K562 (cell line): ENCODE data around the gene TIAM1. TPM values are rescaled to one million over a fixed set of nuclear protein-coding genes. Genes with fewer than 3 reads are reported as not detected.

Source experiments
- ATAC-seq: fragments of 200-7000 bp; cut with Tn5 transposase; 3 replicates; pipeline ENCODE4 v1.9.1; 2020; ENCODE audit warnings: moderate library complexity
- BruUV-seq: library from RNA; stranded (reverse); fragments of 400-500 nt; replicated peaks from 2 replicates; lab custom pipeline; 2021; lab: Mats Ljungman, UMichigan
- CTCF ChIA-PET: fragments of 300-600 bp; formaldehyde crosslinking; extraction: SDS; loops from one replicate; lab custom pipeline; 2021; ENCODE audit warnings: low intra/inter-chr PET ratio; lab: Yijun Ruan, JAX
- POLR2A ChIA-PET: fragments of 300-600, 350-650 bp; sonication (Branson Sonifier 250); formaldehyde crosslinking; extraction: SDS; loops from one replicate; lab custom pipeline; 2021; ENCODE audit warnings: antibody characterized with exemption, inconsistent platforms; lab: Yijun Ruan, JAX
- DNase-seq, 4 experiments: peaks; one replicate each; pipeline versions ENCODE4 v3.0.0 to v3.0.0-alpha.2; 2011 to 2018; ENCODE audit warnings: low spot score in 3 of 4, mixed read lengths in 3 of 4; ENCODE audit errors: extremely low read depth in 1 of 4
- FAIRE-seq: peaks from 2 replicates; lab custom pipeline; 2011; peaks lifted over from hg19 to GRCh38; lab: Jason Lieb, UNC
- H2AFZ ChIP-seq: 2 replicates; pipeline ENCODE4 v1.6.0; 2011; ENCODE audit warnings: low read depth, low read length, control low read depth, inconsistent platforms
- H3K27ac ChIP-seq: fragments of 200-600 bp; 3 replicates; pipeline ENCODE4 v1.8.0; 2011; ENCODE audit warnings: low read depth, mild to moderate bottlenecking, control low read depth, inconsistent platforms, low read length, moderate library complexity, mixed read lengths; ENCODE audit errors: extremely low read depth
- H3K27me3 ChIP-seq, 2 experiments: fragments of 300-600 bp in 1 of 2; 2 replicates in 1 of 2; 3 replicates in 1 of 2; pipeline versions ENCODE4 v1.6.0 to v1.8.0; 2011; ENCODE audit warnings: inconsistent platforms in 2 of 2, low read length in 2 of 2, mild to moderate bottlenecking in 1 of 2, mixed read lengths in 1 of 2, moderate library complexity in 1 of 2; ENCODE audit not compliant: control insufficient read depth in 2 of 2, insufficient read depth in 2 of 2
- H3K36me3 ChIP-seq: fragments of 300-600 bp; 3 replicates; pipeline ENCODE4 v1.8.0; 2011; ENCODE audit warnings: mild to moderate bottlenecking, low read length, inconsistent platforms; ENCODE audit not compliant: control insufficient read depth, insufficient read depth
- H3K4me1 ChIP-seq, 2 experiments: fragments of 200-600 bp in 1 of 2; replicated peaks in 1 of 2; 2 replicates in 1 of 2; 3 replicates in 1 of 2; pipeline versions ENCODE4 v1.5.1 to v1.8.0; 2011; ENCODE audit warnings: inconsistent platforms in 2 of 2, low read length in 2 of 2, mild to moderate bottlenecking in 1 of 2, mixed read lengths in 1 of 2, moderate library complexity in 1 of 2; ENCODE audit not compliant: control insufficient read depth in 2 of 2, insufficient read depth in 2 of 2
- H3K4me2 ChIP-seq: 2 replicates; pipeline ENCODE4 v1.6.1; 2011; ENCODE audit warnings: low read length, control low read depth, inconsistent platforms, mixed read lengths; ENCODE audit not compliant: insufficient read depth
- H3K4me3 ChIP-seq: fragments of 200-600 bp; sonication (generic), shearing (Covaris generic); 2 replicates; pipeline ENCODE4 v1.5.1; 2016; ENCODE audit warnings: control low read depth, inconsistent platforms
- H3K79me2 ChIP-seq: fragments of 200-600 bp; 3 replicates; pipeline ENCODE4 v1.8.0; 2011; ENCODE audit warnings: low read length, inconsistent platforms; ENCODE audit not compliant: control insufficient read depth, insufficient read depth
- H3K9ac ChIP-seq, 2 experiments: 2 replicates each; pipeline versions ENCODE4 v1.6.0 to v1.6.1; 2011; ENCODE audit warnings: low read depth in 2 of 2, low read length in 2 of 2, control low read depth in 1 of 2, inconsistent platforms in 1 of 2, mild to moderate bottlenecking in 1 of 2, mixed read lengths in 1 of 2; ENCODE audit not compliant: insufficient read depth in 1 of 2
- H3K9me1 ChIP-seq: one replicate; pipeline ENCODE4 v1.6.0; 2011; ENCODE audit warnings: inconsistent platforms, mild to moderate bottlenecking, low read length, moderate library complexity; ENCODE audit not compliant: control insufficient read depth, insufficient read depth
- H3K9me3 ChIP-seq: replicated peaks from 2 replicates; pipeline ENCODE4 v1.5.1; 2011; ENCODE audit warnings: low read depth, low read length, inconsistent platforms; ENCODE audit not compliant: control insufficient read depth, insufficient read depth
- H4K20me1 ChIP-seq: replicated peaks from 2 replicates; pipeline ENCODE4 v1.6.1; 2011; ENCODE audit warnings: low read length, inconsistent platforms, mixed read lengths; ENCODE audit not compliant: control insufficient read depth, insufficient read depth
- BRCA1 ChIP-seq, 2 experiments: fragments of 450-650 bp in 1 of 2; sonication (generic) in 1 of 2; formaldehyde crosslinking in 1 of 2; IDR thresholded peaks; 2 replicates each; pipeline versions ENCODE4 v1.5.0 to v1.6.1; 2017 to 2020; ENCODE audit warnings: mild to moderate bottlenecking in 1 of 2, missing genetic modification reagents in 1 of 2
- FOXJ2 ChIP-seq: fragments of 200-800 bp; sonication (Bioruptor generic); IDR thresholded peaks from 2 replicates; pipeline ENCODE4 v1.6.1; 2016; ENCODE audit warnings: missing genetic modification characterization, missing compliant biosample characterization
- YBX1 ChIP-seq: fragments of 450-650 bp; IDR thresholded peaks from 2 replicates; pipeline ENCODE4 v1.7.1; 2016; ENCODE audit warnings: mild to moderate bottlenecking
- ZNF134 ChIP-seq: fragments of 250-450 bp; sonication (Bioruptor Pico); conservative IDR thresholded peaks from 2 replicates; pipeline ENCODE4 v1.4.0; 2020
- WGBS: fragments of 100-300 bp; shearing (Covaris generic); methylation state at CpG from one replicate; pipeline ENCODE4 v1.1.6; 2016; ENCODE audit warnings: low coverage, mixed read lengths; ENCODE audit not compliant: insufficient coverage; ENCODE audit errors: missing lambda C conversion rate; 5-methylcytosine and 5-hydroxymethylcytosine counted together
- in situ Hi-C: fragments of 300-500 bp; cut with MboI; formaldehyde crosslinking; loops from 4 replicates; pipeline ENCODE4 v1.15.0; 2018; ENCODE audit warnings: inconsistent platforms, mixed read lengths
- intact Hi-C: fragments of 100-400 bp; cut with micrococcal nuclease; formaldehyde crosslinking; loops from 2 replicates; pipeline ENCODE4 v1.14.2; 2022
- polyA plus RNA-seq, 8 experiments: library from polyadenylated mRNA; depleted of rRNA in 4 of 8; stranded (reverse) in 5 of 8; unstranded in 3 of 8; fragments of >200 nt; fragmentation: Nextera tagmentation in 2 of 8; fragmentation: Illumina TruSeq in 1 of 8; extraction: Ambion mirVana in 2 of 8; extraction: Trizol in 1 of 8; gene quantifications; 2 replicates each; pipeline versions ENCODE4 v1.2.1 to v1.2.3, GENCODE V29; 2011 to 2014; ENCODE audit warnings: inconsistent platforms in 1 of 8, missing spikeins in 1 of 8
- total RNA-seq, 7 experiments: library from RNA; depleted of rRNA in 6 of 7; stranded (reverse); fragments of >200 nt in 6 of 7; fragmentation: Illumina TruSeq in 2 of 7; extraction: Trizol in 2 of 7; gene quantifications; 2 replicates each; pipeline versions ENCODE4 v1.2.1 to v1.2.3, GENCODE V29; 2011 to 2021; ENCODE audit warnings: low replicate concordance in 1 of 7
- TF ChIP-seq, protein P1 (sequence below): fragments of 150-350 bp; conservative IDR thresholded peaks from 2 replicates; pipeline ENCODE4 v1.6.1; 2014; ENCODE audit warnings: low read length

Gene TIAM1
- total and polyA plus RNA-seq, 9 of the 15 experiments (the other 6 are each of a cell fraction or from before 2014, with no cell fraction given) = 0.11 TPM; not detected in 8

- TF ChIP-seq, protein P1, sequence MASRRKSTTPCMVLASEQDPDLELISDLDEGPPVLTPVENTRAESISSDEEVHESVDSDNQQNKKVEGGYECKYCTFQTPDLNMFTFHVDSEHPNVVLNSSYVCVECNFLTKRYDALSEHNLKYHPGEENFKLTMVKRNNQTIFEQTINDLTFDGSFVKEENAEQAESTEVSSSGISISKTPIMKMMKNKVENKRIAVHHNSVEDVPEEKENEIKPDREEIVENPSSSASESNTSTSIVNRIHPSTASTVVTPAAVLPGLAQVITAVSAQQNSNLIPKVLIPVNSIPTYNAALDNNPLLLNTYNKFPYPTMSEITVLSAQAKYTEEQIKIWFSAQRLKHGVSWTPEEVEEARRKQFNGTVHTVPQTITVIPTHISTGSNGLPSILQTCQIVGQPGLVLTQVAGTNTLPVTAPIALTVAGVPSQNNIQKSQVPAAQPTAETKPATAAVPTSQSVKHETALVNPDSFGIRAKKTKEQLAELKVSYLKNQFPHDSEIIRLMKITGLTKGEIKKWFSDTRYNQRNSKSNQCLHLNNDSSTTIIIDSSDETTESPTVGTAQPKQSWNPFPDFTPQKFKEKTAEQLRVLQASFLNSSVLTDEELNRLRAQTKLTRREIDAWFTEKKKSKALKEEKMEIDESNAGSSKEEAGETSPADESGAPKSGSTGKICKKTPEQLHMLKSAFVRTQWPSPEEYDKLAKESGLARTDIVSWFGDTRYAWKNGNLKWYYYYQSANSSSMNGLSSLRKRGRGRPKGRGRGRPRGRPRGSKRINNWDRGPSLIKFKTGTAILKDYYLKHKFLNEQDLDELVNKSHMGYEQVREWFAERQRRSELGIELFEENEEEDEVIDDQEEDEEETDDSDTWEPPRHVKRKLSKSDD = no peak
- TF ChIP-seq, all 486 proteins: peak for 0
Observed at GRCh38 chr21:31225713-31226112, 118.3 kb downstream of the TIAM1 start (continued).

- FAIRE-seq (no peak), DNase-seq (no peak), ATAC-seq (no peak)
- H3K4me3 ChIP-seq = no peak overlapping the region
- H3K79me2 ChIP-seq = no peaks in the 10 kb centered on the region
- H3K9me3 ChIP-seq = no peaks in the 10 kb centered on the region
- ChIA-PET POLR2A (no interaction called here), CTCF (no interaction called here)
- TF ChIP-seq YBX1 = no peak
- no peak for TF ChIP-seq ZNF134 (CRISPR knock-in tag)
- no peak for TF ChIP-seq FOXJ2
- TF ChIP-seq BRCA1 (IDR thresholded peaks at IDR 0.05) = no peak
- no peak for TF ChIP-seq BRCA1 (CRISPR knock-in tag; IDR thresholded peaks at IDR 0.05)
- no peaks in the 10 kb centered on the region for H3K36me3 ChIP-seq
- in situ Hi-C loops (no loop called here), intact Hi-C loops (no loop called here)
- no peak overlapping the region for H3K4me2 ChIP-seq
- no peaks in the 10 kb centered on the region for H3K9me1 ChIP-seq
- no peak overlapping the region for H2AFZ ChIP-seq
- H4K20me1 ChIP-seq = no peaks in the 10 kb centered on the region
- under 1% methylated on average over 6 of the region's 6 CpGs for WGBS
- H3K27me3 ChIP-seq = peaks cover 7 to 9% of the 10 kb centered on the region in 2 experiments; a peak in 3 of 5 replicates
- BruUV-seq = no TSS peak
- H3K27ac ChIP-seq = no peak overlapping the region
- H3K9ac ChIP-seq = no peak overlapping the region
- no peaks in the 10 kb centered on the region for H3K4me1 ChIP-seq
Observed at GRCh38 chr21:31222142-31222541, 121.9 kb downstream of the TIAM1 start.
